GM12878 (cell line): ENCODE data around the gene GMDS. TPM values are rescaled to one million over a fixed set of nuclear protein-coding genes. Genes with fewer than 3 reads are reported as not detected.
A peak's percentile ranks its signal among the peaks of the same experiment; 100 is the strongest.

Source experiments
- ATAC-seq: fragments of 200-7000 bp; cut with Tn5 transposase; 3 replicates; pipeline ENCODE4 v1.9.1; 2020; ENCODE audit warnings: mild to moderate bottlenecking, moderate library complexity
- BruUV-seq: library from RNA; stranded (reverse); fragments of 400-500 nt; replicated peaks from 2 replicates; lab custom pipeline; 2021; lab: Mats Ljungman, UMichigan
- CTCF ChIA-PET: fragments of 300-600 bp; sonication (Branson Sonifier 250); formaldehyde crosslinking; extraction: SDS; loops from one replicate; lab custom pipeline; 2021; ENCODE audit warnings: inconsistent platforms; lab: Yijun Ruan, JAX
- POLR2A ChIA-PET: fragments of 350-600 bp; formaldehyde crosslinking; extraction: SDS; loops from one replicate; lab custom pipeline; 2021; ENCODE audit warnings: inconsistent platforms; lab: Charles Lee
- RAD21 ChIA-PET: fragments of 300-600 bp; sonication (Branson Sonifier 250); formaldehyde crosslinking; loops from one replicate; lab custom pipeline; 2023; ENCODE audit warnings: antibody characterized with exemption; ENCODE audit not compliant: unreplicated experiment; lab: Charles Lee
- SMC1A ChIA-PET: fragments of 300-600 bp; sonication (Branson Sonifier 250); formaldehyde crosslinking; loops from one replicate; lab custom pipeline; 2023; ENCODE audit not compliant: unreplicated experiment, uncharacterized antibody; lab: Charles Lee
- DNase-seq: peaks from one replicate; pipeline ENCODE4 v3.0.0-alpha.2; 2011; ENCODE audit warnings: low read depth, low spot score
- FAIRE-seq: peaks from 3 replicates; lab custom pipeline; 2011; peaks lifted over from hg19 to GRCh38; lab: Jason Lieb, UNC
- H2AFZ ChIP-seq: 2 replicates; pipeline ENCODE4 v1.6.0; 2011; ENCODE audit warnings: low read depth, low read length, control low read depth; ENCODE audit not compliant: control insufficient read depth
- H3K27ac ChIP-seq: 2 replicates; pipeline ENCODE4 v1.5.1; 2011; ENCODE audit warnings: control low read depth; ENCODE audit not compliant: control insufficient read depth, insufficient read depth
- H3K27me3 ChIP-seq, 2 experiments: replicated peaks in 1 of 2; 2 replicates each; pipeline versions ENCODE4 v1.6.0 to v1.6.1; 2011; ENCODE audit warnings: low read length in 1 of 2; ENCODE audit not compliant: control insufficient read depth in 2 of 2, insufficient read depth in 2 of 2
- H3K36me3 ChIP-seq, 2 experiments: 2 replicates each; pipeline ENCODE4 v1.5.1; 2011; ENCODE audit warnings: low read length in 1 of 2; ENCODE audit not compliant: control insufficient read depth in 2 of 2, insufficient read depth in 2 of 2
- H3K4me1 ChIP-seq: 2 replicates; pipeline ENCODE4 v1.6.1; 2011; ENCODE audit warnings: mild to moderate bottlenecking, low read length, moderate library complexity, mixed read lengths; ENCODE audit not compliant: control insufficient read depth, insufficient read depth
- H3K4me2 ChIP-seq: 2 replicates; pipeline ENCODE4 v1.6.0; 2011; ENCODE audit warnings: control low read depth; ENCODE audit not compliant: control insufficient read depth, insufficient read depth
- H3K4me3 ChIP-seq: fragments of 200-600 bp; sonication (generic); 2 replicates; pipeline ENCODE4 v1.5.1; 2016
- H3K79me2 ChIP-seq: 2 replicates; pipeline ENCODE4 v1.6.0; 2011; ENCODE audit warnings: low read length; ENCODE audit not compliant: control insufficient read depth, insufficient read depth
- H3K9ac ChIP-seq: 2 replicates; pipeline ENCODE4 v1.8.0; 2011; ENCODE audit warnings: low read length, control low read depth, mixed read lengths; ENCODE audit not compliant: control insufficient read depth, insufficient read depth
- H3K9me3 ChIP-seq: replicated peaks from 3 replicates; pipeline ENCODE4 v1.5.1; 2011; ENCODE audit warnings: mild to moderate bottlenecking, low read length; ENCODE audit not compliant: control insufficient read depth, insufficient read depth
- H4K20me1 ChIP-seq: 2 replicates; pipeline ENCODE4 v1.6.0; 2011; ENCODE audit not compliant: control insufficient read depth, insufficient read depth
- CBX3 ChIP-seq: fragments of 200-600 bp; sonication (generic); IDR thresholded peaks from 2 replicates; pipeline ENCODE4 v1.6.1; 2016; ENCODE audit warnings: low read depth, borderline replicate concordance
- CHD2 ChIP-seq: IDR thresholded peaks from 2 replicates; pipeline ENCODE4 v1.6.1; 2011; ENCODE audit warnings: low read depth, low read length, improper control_type of control experiment, borderline replicate concordance
- CTCF ChIP-seq, 3 experiments: IDR thresholded peaks in 2 of 3; conservative IDR thresholded peaks in 1 of 3; 2 replicates each; pipeline ENCODE4 v1.5.1; 2011; ENCODE audit warnings: low read depth in 3 of 3, low read length in 3 of 3, mild to moderate bottlenecking in 3 of 3, control low read depth in 2 of 3, moderate library complexity in 2 of 3, inconsistent platforms in 1 of 3, mixed read lengths in 1 of 3; ENCODE audit not compliant: control insufficient read depth in 2 of 3, insufficient read depth in 1 of 3; ENCODE audit errors: extremely low read depth in 1 of 3
- DPF2 ChIP-seq: fragments of 450-650 bp; IDR thresholded peaks from 2 replicates; pipeline ENCODE4 v1.6.1; 2017; ENCODE audit warnings: mild to moderate bottlenecking
- KAT2A ChIP-seq: conservative IDR thresholded peaks from 2 replicates; pipeline ENCODE4 v1.6.1; 2011; ENCODE audit warnings: low read depth, low read length; ENCODE audit not compliant: control insufficient read depth
- KDM1A ChIP-seq: fragments of 200-600 bp; sonication (generic); IDR thresholded peaks from 2 replicates; pipeline ENCODE4 v1.6.1; 2016; ENCODE audit warnings: borderline replicate concordance
- PML ChIP-seq: IDR thresholded peaks from 2 replicates; pipeline ENCODE4 v1.6.1; 2012; ENCODE audit warnings: low read length, inconsistent platforms
- POU2F2 ChIP-seq: IDR thresholded peaks from 3 replicates; pipeline ENCODE4 v1.6.1; 2011; ENCODE audit warnings: low read depth, mild to moderate bottlenecking, low read length, borderline replicate concordance
- RAD21 ChIP-seq: IDR thresholded peaks from 2 replicates; pipeline ENCODE4 v1.6.1; 2011; ENCODE audit warnings: mild to moderate bottlenecking, low read depth, low read length, moderate library complexity; ENCODE audit not compliant: insufficient read depth
- STAT3 ChIP-seq: IDR thresholded peaks from 2 replicates; pipeline ENCODE4 v1.6.1; 2011; ENCODE audit warnings: low read depth, low read length, improper control_type of control experiment
- TCF12 ChIP-seq: IDR thresholded peaks from 2 replicates; pipeline ENCODE4 v1.6.1; 2011; ENCODE audit warnings: low read depth, mild to moderate bottlenecking, low read length
- TCF3 ChIP-seq: IDR thresholded peaks from 2 replicates; pipeline ENCODE4 v1.6.1; 2012; ENCODE audit warnings: low read depth, mild to moderate bottlenecking, low read length, borderline replicate concordance; ENCODE audit not compliant: insufficient read depth
- WGBS: methylation state at CpG from one replicate; pipeline ENCODE4 v1.1.6; 2016; ENCODE audit warnings: low lambda C conversion rate; ENCODE audit not compliant: insufficient replicate concordance, insufficient coverage; ENCODE audit errors: missing lambda C conversion rate; 5-methylcytosine and 5-hydroxymethylcytosine counted together
- in situ Hi-C: fragments of 300-500 bp; cut with MboI; formaldehyde crosslinking; loops from 9 replicates; pipeline ENCODE4 v1.14.3; 2018; ENCODE audit warnings: mixed read lengths
- intact Hi-C: fragments of 100-400 bp; cut with micrococcal nuclease; formaldehyde crosslinking; loops from one replicate; pipeline ENCODE4 v1.14.2; 2022; ENCODE audit not compliant: unreplicated experiment
- polyA plus RNA-seq, 11 experiments: library from polyadenylated mRNA; depleted of rRNA in 4 of 11; unstranded in 6 of 11; stranded (reverse) in 5 of 11; fragments of >200 nt; fragmentation: Nextera tagmentation in 4 of 11; fragmentation: Illumina TruSeq in 1 of 11; extraction: Ambion mirVana in 4 of 11; extraction: Trizol in 1 of 11; gene quantifications; 1 replicate in 1 of 11; 2 replicates in 10 of 11; pipeline versions ENCODE4 v1.2.1 to v1.2.3, GENCODE V29; 2011 to 2016; ENCODE audit warnings: inconsistent platforms in 2 of 11, missing spikeins in 2 of 11, low read depth in 1 of 11
- total RNA-seq, 4 experiments: library from RNA; depleted of rRNA in 3 of 4; stranded (reverse); fragments of >200 nt in 3 of 4; fragmentation: Illumina TruSeq in 1 of 4; extraction: Trizol in 1 of 4; gene quantifications; 2 replicates each; pipeline versions ENCODE4 v1.2.1 to v1.2.3, GENCODE V29; 2013 to 2021
- TF ChIP-seq, protein P1 (sequence below): fragments of 450-650 bp; IDR thresholded peaks from 2 replicates; pipeline ENCODE4 v1.6.1; 2017; ENCODE audit warnings: borderline replicate concordance

The GMDS gene
- total and polyA plus RNA-seq, 10 of the 15 experiments (the other 5 are each of a cell fraction or from before 2014, with no cell fraction given), result 0.61 to 53.8 (median 29.3) TPM

- SMC1A ChIA-PET, result interaction anchor here (0.7 to 1.2 kb wide), 8 partner anchors 12 to 497 kb away, joined by 3 to 6 read pairs (median 3); no protein-coding TSS in a partner anchor
- H3K9ac ChIP-seq, result no peak overlapping the region
- H3K36me3 ChIP-seq, result no peaks in the 10 kb centered on the region
- RAD21 ChIA-PET, result interaction anchor here (0.6 to 1.0 kb wide), 3 partner anchors 13 to 497 kb away, joined by 3 to 4 read pairs (median 4); no protein-coding TSS in a partner anchor
- in situ Hi-C loops (no loop called here), intact Hi-C loops (loop anchor here (10.0 kb wide), 1 partner anchor 248 kb away; no protein-coding TSS in a partner anchor)
- FAIRE-seq (peak; percentile 62), ATAC-seq (peak; percentile 93), DNase-seq (peak; percentile 60)
- no peak for TF ChIP-seq DPF2
- no peak for TF ChIP-seq STAT3
- no peak for TF ChIP-seq CHD2
- no peak for TF ChIP-seq PML
- TF ChIP-seq KAT2A, result no peak
- peak; percentile 90 for TF ChIP-seq TCF12
- 0 out of 2 replicates have a peak, but pooled peaks have one; percentile 32 for TF ChIP-seq TCF3
- TF ChIP-seq CBX3, result no peak
- no peak for TF ChIP-seq KDM1A
- TF ChIP-seq, protein P1, sequence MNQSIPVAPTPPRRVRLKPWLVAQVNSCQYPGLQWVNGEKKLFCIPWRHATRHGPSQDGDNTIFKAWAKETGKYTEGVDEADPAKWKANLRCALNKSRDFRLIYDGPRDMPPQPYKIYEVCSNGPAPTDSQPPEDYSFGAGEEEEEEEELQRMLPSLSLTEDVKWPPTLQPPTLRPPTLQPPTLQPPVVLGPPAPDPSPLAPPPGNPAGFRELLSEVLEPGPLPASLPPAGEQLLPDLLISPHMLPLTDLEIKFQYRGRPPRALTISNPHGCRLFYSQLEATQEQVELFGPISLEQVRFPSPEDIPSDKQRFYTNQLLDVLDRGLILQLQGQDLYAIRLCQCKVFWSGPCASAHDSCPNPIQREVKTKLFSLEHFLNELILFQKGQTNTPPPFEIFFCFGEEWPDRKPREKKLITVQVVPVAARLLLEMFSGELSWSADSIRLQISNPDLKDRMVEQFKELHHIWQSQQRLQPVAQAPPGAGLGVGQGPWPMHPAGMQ, result no peak
- TF ChIP-seq RAD21, result peak; percentile 31; the same call in 1 of the 2 replicates
- peak in 1 of 3 experiments; percentile 24; a peak in 2 of 6 replicates for TF ChIP-seq CTCF (IDR thresholded peaks at IDR 0.05 in 2 of 3, conservative IDR thresholded peaks at IDR 0.05 in 1 of 3; ENCODE audit: control insufficient read depth in 2 of 3, extremely low read depth in 1 of 3, insufficient read depth in 1 of 3, low read depth in 3 of 3, low read length in 3 of 3)
- TF ChIP-seq POU2F2, result peak; percentile 96; the same call in 2 of the 3 replicates
- H3K79me2 ChIP-seq, result no peaks in the 10 kb centered on the region
- POLR2A ChIA-PET, result no interaction called here
- peaks cover 18% of the 10 kb centered on the region for H3K4me1 ChIP-seq
- H3K4me3 ChIP-seq, result no peak overlapping the region
- peak overlapping the region; percentile 63 for H2AFZ ChIP-seq
- no TSS peak for BruUV-seq
- H3K27me3 ChIP-seq, result no peaks in the 10 kb centered on the region
- peak overlapping the region; percentile 28; the same call in 1 of the 2 replicates for H3K4me2 ChIP-seq
- H3K27ac ChIP-seq, result no peak overlapping the region
- WGBS, result 48% methylated on average over 3 of the region's 3 CpGs
- no peaks in the 10 kb centered on the region for H3K9me3 ChIP-seq
- no peaks in the 10 kb centered on the region for H4K20me1 ChIP-seq
- CTCF ChIA-PET, result interaction anchor here (0.6 to 1.3 kb wide), 5 partner anchors 13 to 340 kb away, joined by 3 to 5 read pairs (median 3); no protein-coding TSS in a partner anchor
These were observed 389.0 kb downstream of the GMDS start for GRCh38 chr6:1856381-1856780.
